ENCODE measurements around the gene PAF1.
"Not testable (repeated sequence)": the region's sequence is repeated elsewhere in the genome, so short reads cannot be mapped to it uniquely, and the experiment has no call there.

The PAF1 gene

GRCh38 chr19:39386557-39386956, 4.3 kb downstream of the PAF1 start:
- H3K4me1 ChIP-seq (ENCODE audit: insufficient read depth, low read length): peaks cover 14% of the 10 kb centered on the region
- peaks cover 68% of the 10 kb centered on the region for H3K36me3 ChIP-seq (ENCODE audit: insufficient read depth, low read length)
- no peaks in the 10 kb centered on the region for H3K27me3 ChIP-seq (ENCODE audit: control insufficient read depth in 1 of 2, insufficient read depth in 2 of 2, low read length in 2 of 2)
- no peaks in the 10 kb centered on the region for H3K9me3 ChIP-seq (ENCODE audit: low read length)
- H3K4me3 ChIP-seq (ENCODE audit: low read depth in 1 of 2, low read length in 2 of 2): no peak overlapping the region
- no peak overlapping the region for H3K27ac ChIP-seq (ENCODE audit: low read depth, low read length)
- H3K9ac ChIP-seq (ENCODE audit: low read length): no peak overlapping the region

DNA sequence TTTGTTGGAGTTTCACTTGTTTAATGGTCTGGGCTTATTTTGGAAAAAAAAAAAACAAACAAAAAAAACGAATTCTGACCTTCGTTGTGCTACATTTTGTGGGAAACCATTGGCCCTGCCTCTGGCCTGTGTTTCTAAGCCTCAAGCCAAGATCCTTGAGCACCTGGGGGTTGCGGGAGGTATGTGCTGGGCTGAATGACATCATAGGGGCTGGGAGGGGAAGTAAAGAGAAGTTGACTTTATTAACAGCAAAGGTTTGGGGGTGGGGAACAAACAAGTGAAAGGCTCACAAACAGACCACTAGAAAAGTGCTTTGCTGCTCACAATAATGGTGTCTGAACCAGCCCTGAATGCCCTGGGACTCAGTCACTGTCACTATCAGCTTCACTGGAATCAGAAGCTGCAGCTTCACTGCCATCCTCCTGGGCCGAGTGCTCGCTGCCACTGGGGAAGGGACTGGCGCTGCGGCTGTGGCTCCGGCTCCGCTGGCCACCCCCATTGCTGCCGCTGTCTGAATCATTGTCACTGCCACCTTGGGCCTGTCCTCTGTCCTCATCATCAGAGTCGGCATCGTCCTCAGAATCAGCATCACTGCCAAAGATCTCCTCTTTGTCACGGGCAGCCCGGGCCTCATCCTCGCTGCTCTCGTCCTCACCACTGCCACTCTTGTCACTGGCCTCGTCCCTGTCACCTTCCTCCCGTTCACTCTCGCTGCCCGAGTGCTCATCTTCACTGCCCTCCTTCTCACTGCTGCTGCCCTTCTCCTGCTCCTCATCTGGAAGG, 5.1 kb downstream of the PAF1 start:
- Histone ChIP-seq H3K27me3 (ENCODE audit: control insufficient read depth in 1 of 2, insufficient read depth in 2 of 2, low read length in 2 of 2) (no peaks in the 10 kb centered on the region), H3K4me3 (ENCODE audit: low read depth in 1 of 2, low read length in 2 of 2) (no peak overlapping the region), H3K4me1 (ENCODE audit: insufficient read depth, low read length) (peaks cover 14% of the 10 kb centered on the region), H3K9ac (ENCODE audit: low read length) (no peak overlapping the region), H3K36me3 (ENCODE audit: insufficient read depth, low read length) (peaks cover 76% of the 10 kb centered on the region), H3K27ac (ENCODE audit: low read depth, low read length) (no peak overlapping the region), H3K9me3 (ENCODE audit: low read length) (no peaks in the 10 kb centered on the region)

GRCh38 chr19:39384839-39385568, 5.9 kb downstream of the PAF1 start:
- no peak overlapping the region for H3K4me3 ChIP-seq (ENCODE audit: low read depth in 1 of 2, low read length in 2 of 2)
- no peak overlapping the region for H3K27ac ChIP-seq (ENCODE audit: low read depth, low read length)
- no peaks in the 10 kb centered on the region for H3K9me3 ChIP-seq (ENCODE audit: low read length)
- no peaks in the 10 kb centered on the region for H3K27me3 ChIP-seq (ENCODE audit: control insufficient read depth in 1 of 2, insufficient read depth in 2 of 2, low read length in 2 of 2)
- peaks cover 84% of the 10 kb centered on the region for H3K36me3 ChIP-seq (ENCODE audit: insufficient read depth, low read length)
- no peak overlapping the region for H3K9ac ChIP-seq (ENCODE audit: low read length)
- H3K4me1 ChIP-seq (ENCODE audit: insufficient read depth, low read length): peaks cover 9% of the 10 kb centered on the region

GRCh38 chr19:39382991-39383828, 7.7 kb downstream of the PAF1 start:
- Histone ChIP-seq H3K9me3 (ENCODE audit: low read length) (no peaks in the 10 kb centered on the region), H3K4me1 (ENCODE audit: insufficient read depth, low read length) (no peaks in the 10 kb centered on the region), H3K27me3 (ENCODE audit: control insufficient read depth in 1 of 2, insufficient read depth in 2 of 2, low read length in 2 of 2) (no peaks in the 10 kb centered on the region), H3K27ac (ENCODE audit: low read depth, low read length) (no peak overlapping the region), H3K9ac (ENCODE audit: low read length) (no peak overlapping the region), H3K4me3 (ENCODE audit: low read depth in 1 of 2, low read length in 2 of 2) (no peak overlapping the region), H3K36me3 (ENCODE audit: insufficient read depth, low read length) (peaks cover 90% of the 10 kb centered on the region)

DNA sequence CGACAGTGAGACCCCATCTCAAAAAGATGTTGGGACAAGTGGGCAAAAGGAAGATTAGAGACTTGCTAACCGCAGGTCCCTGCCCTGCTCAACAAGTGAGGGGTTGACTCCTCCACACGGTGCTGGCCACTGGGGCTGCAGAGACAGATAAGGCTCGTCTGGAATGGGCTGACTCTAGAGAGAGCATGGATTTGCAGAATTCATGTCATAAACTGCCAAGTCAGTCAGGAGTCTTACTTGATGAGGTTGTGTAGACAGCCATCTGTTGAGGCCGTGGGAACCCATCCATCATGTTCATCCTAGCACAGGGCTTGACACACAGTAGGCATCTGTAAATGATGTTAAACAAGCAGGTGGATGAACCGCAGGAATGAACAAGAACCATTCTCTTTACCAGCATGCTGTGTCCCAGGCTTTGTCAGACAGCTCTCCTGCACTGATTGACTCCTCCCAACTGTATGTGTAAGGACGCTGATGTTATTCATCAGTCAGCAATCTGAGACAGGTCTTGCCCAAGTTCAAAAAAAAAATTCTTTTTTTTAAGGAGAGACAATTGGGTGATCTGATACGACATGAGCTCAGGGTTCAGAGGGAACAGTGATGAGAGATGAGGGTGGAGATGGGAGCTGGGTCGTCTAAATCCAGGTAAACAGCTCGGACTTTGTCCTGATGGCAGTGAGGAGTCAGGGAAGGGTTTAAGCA, 8.8 kb downstream of the PAF1 start:
- H3K36me3 ChIP-seq (ENCODE audit: insufficient read depth, low read length): peaks cover 91% of the 10 kb centered on the region
- no peaks in the 10 kb centered on the region for H3K4me1 ChIP-seq (ENCODE audit: insufficient read depth, low read length)
- H3K9me3 ChIP-seq (ENCODE audit: low read length): no peaks in the 10 kb centered on the region
- H3K27me3 ChIP-seq (ENCODE audit: control insufficient read depth in 1 of 2, insufficient read depth in 2 of 2, low read length in 2 of 2): no peaks in the 10 kb centered on the region
- no peak overlapping the region for H3K4me3 ChIP-seq (ENCODE audit: low read depth in 1 of 2, low read length in 2 of 2)
- no peak overlapping the region for H3K9ac ChIP-seq (ENCODE audit: low read length)
- H3K27ac ChIP-seq (ENCODE audit: low read depth, low read length): no peak overlapping the region

- Histone ChIP-seq H3K27ac (ENCODE audit: low read depth, low read length) (peak overlapping the region; percentile 5), H3K4me1 (ENCODE audit: insufficient read depth, low read length) (no peaks in the 10 kb centered on the region), H3K36me3 (ENCODE audit: insufficient read depth, low read length) (peaks cover 91% of the 10 kb centered on the region), H3K9me3 (ENCODE audit: low read length) (no peaks in the 10 kb centered on the region), H3K4me3 (ENCODE audit: low read depth in 1 of 2, low read length in 2 of 2) (no peak overlapping the region), H3K9ac (ENCODE audit: low read length) (no peak overlapping the region), H3K27me3 (ENCODE audit: control insufficient read depth in 1 of 2, insufficient read depth in 2 of 2, low read length in 2 of 2) (no peaks in the 10 kb centered on the region)
Observed at GRCh38 chr19:39380521-39381502, 10.1 kb downstream of the PAF1 start.

GRCh38 chr19:39379865-39380396, 11.0 kb downstream of the PAF1 start:
- Histone ChIP-seq H3K27ac (ENCODE audit: low read depth, low read length) (no peak overlapping the region), H3K9me3 (ENCODE audit: low read length) (no peaks in the 10 kb centered on the region), H3K27me3 (ENCODE audit: control insufficient read depth in 1 of 2, insufficient read depth in 2 of 2, low read length in 2 of 2) (no peaks in the 10 kb centered on the region), H3K4me1 (ENCODE audit: insufficient read depth, low read length) (no peaks in the 10 kb centered on the region), H3K36me3 (ENCODE audit: insufficient read depth, low read length) (peaks cover 91% of the 10 kb centered on the region), H3K4me3 (ENCODE audit: low read depth in 1 of 2, low read length in 2 of 2) (no peak overlapping the region), H3K9ac (ENCODE audit: low read length) (no peak overlapping the region)

GRCh38 chr19:39379366-39379765, 11.5 kb downstream of the PAF1 start:
- not testable (repeated sequence) for H3K27me3 ChIP-seq (ENCODE audit: control insufficient read depth in 1 of 2, insufficient read depth in 2 of 2, low read length in 2 of 2); H3K9ac ChIP-seq (ENCODE audit: low read length); H3K27ac ChIP-seq (ENCODE audit: low read depth, low read length); H3K4me3 ChIP-seq (ENCODE audit: low read depth in 1 of 2, low read length in 2 of 2); H3K4me1 ChIP-seq (ENCODE audit: insufficient read depth, low read length); H3K9me3 ChIP-seq (ENCODE audit: low read length)
- H3K36me3 ChIP-seq (ENCODE audit: insufficient read depth, low read length): peaks cover 90% of the 10 kb centered on the region

GRCh38 chr19:39377373-39378362, 13.2 kb downstream of the PAF1 start:
- H3K27me3 ChIP-seq (ENCODE audit: control insufficient read depth in 1 of 2, insufficient read depth in 2 of 2, low read length in 2 of 2): no peaks in the 10 kb centered on the region
- no peak overlapping the region for H3K9ac ChIP-seq (ENCODE audit: low read length)
- H3K4me3 ChIP-seq (ENCODE audit: low read depth in 1 of 2, low read length in 2 of 2): no peak overlapping the region
- no peaks in the 10 kb centered on the region for H3K9me3 ChIP-seq (ENCODE audit: low read length)
- peaks cover 82% of the 10 kb centered on the region for H3K36me3 ChIP-seq (ENCODE audit: insufficient read depth, low read length)
- H3K27ac ChIP-seq (ENCODE audit: low read depth, low read length): no peak overlapping the region
- peaks cover 9% of the 10 kb centered on the region for H3K4me1 ChIP-seq (ENCODE audit: insufficient read depth, low read length)

Data from muscle layer of colon (tissue), 2 donors.